Muscle layer of colon (tissue), 2 donors: ENCODE results near the gene GTF3C5.
"Not testable (repeated sequence)": the region's sequence is repeated elsewhere in the genome, so short reads cannot be mapped to it uniquely, and the experiment has no call there.

Experiments used
- H3K27ac ChIP-seq: one replicate; pipeline ENCODE4 v1.7.0; 2013; ENCODE audit warnings: low read depth, mild to moderate bottlenecking, low read length, moderate library complexity
- H3K27me3 ChIP-seq, 2 donors: one replicate each; pipeline ENCODE4 v1.7.0; 2013; ENCODE audit warnings: low read length in 2 of 2, mild to moderate bottlenecking in 2 of 2; ENCODE audit not compliant: insufficient read depth in 2 of 2, control insufficient read depth in 1 of 2
- H3K36me3 ChIP-seq: one replicate; pipeline ENCODE4 v1.7.0; 2013; ENCODE audit warnings: mild to moderate bottlenecking, low read length; ENCODE audit not compliant: insufficient read depth
- H3K4me1 ChIP-seq: one replicate; pipeline ENCODE4 v1.7.0; 2013; ENCODE audit warnings: mild to moderate bottlenecking, low read length; ENCODE audit not compliant: insufficient read depth
- H3K4me3 ChIP-seq, 2 donors: one replicate each; pipeline ENCODE4 v1.7.0; 2013; ENCODE audit warnings: low read length in 2 of 2, low read depth in 1 of 2, mild to moderate bottlenecking in 1 of 2, moderate library complexity in 1 of 2
- H3K9ac ChIP-seq: one replicate; pipeline ENCODE4 v1.7.0; 2013; ENCODE audit warnings: low read length
- H3K9me3 ChIP-seq: one replicate; pipeline ENCODE4 v1.7.0; 2013; ENCODE audit warnings: mild to moderate bottlenecking, low read length
- donor health status: abdominal sarcoma.
- donor health status: Adenocarcinoma of cecum.

The GTF3C5 gene

GRCh38 chr9:133037775-133038515, 7.1 kb downstream of the GTF3C5 start:
- Histone ChIP-seq H3K9me3 (no peaks in the 10 kb centered on the region), H3K27ac (no peak overlapping the region), H3K4me1 (peaks cover 11% of the 10 kb centered on the region), H3K9ac (no peak overlapping the region), H3K4me3 (no peak overlapping the region), H3K27me3 (no peaks in the 10 kb centered on the region), H3K36me3 (peaks cover 18% of the 10 kb centered on the region)

DNA sequence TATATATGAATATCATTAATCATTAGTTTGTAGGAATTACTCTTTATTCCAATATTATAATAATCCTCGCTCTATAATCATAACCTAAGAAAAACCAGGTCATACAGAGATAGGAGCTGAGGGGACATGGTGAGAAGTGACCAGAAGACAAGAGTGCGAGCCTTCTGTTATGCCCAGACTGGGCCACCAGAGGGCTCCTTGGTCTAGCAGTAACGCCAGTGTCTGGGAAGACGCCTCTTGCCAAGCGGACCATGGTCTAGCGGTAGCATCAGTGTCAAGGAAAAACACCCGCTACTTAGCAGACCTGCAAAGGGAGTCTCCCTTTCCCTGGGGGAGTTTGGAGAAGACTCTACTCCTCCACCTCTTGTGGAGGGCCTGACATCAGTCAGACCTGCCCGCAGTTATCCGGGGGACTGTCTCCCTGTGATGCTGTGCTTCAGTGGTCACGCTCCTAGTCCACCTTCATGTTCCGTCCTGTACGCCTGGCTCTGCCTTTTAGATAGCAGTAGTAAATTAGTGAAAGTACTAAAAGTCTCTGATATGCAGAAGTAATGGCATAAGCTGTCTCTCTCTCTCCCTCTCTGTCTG, 10.2 kb downstream of the GTF3C5 start:
- H3K4me3 ChIP-seq, H3K9ac ChIP-seq, H3K4me1 ChIP-seq, H3K27me3 ChIP-seq, H3K9me3 ChIP-seq, H3K27ac ChIP-seq: not testable (repeated sequence)
- H3K36me3 ChIP-seq = peaks cover 40% of the 10 kb centered on the region

- Histone ChIP-seq H3K9ac (no peak overlapping the region), H3K36me3 (peaks cover 46% of the 10 kb centered on the region), H3K9me3 (no peaks in the 10 kb centered on the region), H3K4me1 (no peaks in the 10 kb centered on the region), H3K4me3 (no peak overlapping the region), H3K27me3 (no peaks in the 10 kb centered on the region), H3K27ac (no peak overlapping the region)
These were observed 11.2 kb downstream of the GTF3C5 start for GRCh38 chr9:133041958-133042357.

GRCh38 chr9:133042676-133043075, 11.9 kb downstream of the GTF3C5 start:
- Histone ChIP-seq H3K4me3 (no peak overlapping the region), H3K36me3 (peaks cover 51% of the 10 kb centered on the region), H3K27me3 (no peaks in the 10 kb centered on the region), H3K9ac (no peak overlapping the region), H3K4me1 (no peaks in the 10 kb centered on the region), H3K27ac (no peak overlapping the region), H3K9me3 (no peaks in the 10 kb centered on the region)

GRCh38 chr9:133043449-133044035, 12.7 kb downstream of the GTF3C5 start:
- Histone ChIP-seq H3K36me3 (peaks cover 52% of the 10 kb centered on the region), H3K9me3 (no peaks in the 10 kb centered on the region), H3K27ac (no peak overlapping the region), H3K27me3 (no peaks in the 10 kb centered on the region), H3K4me3 (no peak overlapping the region), H3K9ac (no peak overlapping the region), H3K4me1 (no peaks in the 10 kb centered on the region)

DNA sequence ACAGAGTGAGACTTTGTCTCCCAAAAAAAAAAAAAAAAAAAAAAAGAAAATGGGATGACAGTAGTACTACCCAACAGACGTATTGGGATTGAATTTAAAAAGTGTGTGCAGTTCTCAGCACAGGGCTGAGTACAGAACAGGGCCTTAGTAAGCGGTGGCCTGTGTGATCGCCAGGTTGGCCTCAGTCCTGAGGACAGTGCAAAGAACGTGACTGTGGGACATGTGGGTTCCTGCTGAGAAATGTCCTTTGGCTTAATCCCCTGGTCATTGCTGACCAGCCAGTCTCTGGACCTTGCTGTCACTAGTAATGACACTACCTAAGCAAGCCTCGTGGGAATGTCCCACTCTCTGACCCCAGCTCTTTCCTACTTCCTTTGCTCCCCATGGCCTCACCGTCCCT, 13.3 kb downstream of the GTF3C5 start:
- H3K36me3 ChIP-seq = peaks cover 58% of the 10 kb centered on the region
- H3K4me1 ChIP-seq = no peaks in the 10 kb centered on the region
- no peak overlapping the region for H3K27ac ChIP-seq
- H3K9ac ChIP-seq = no peak overlapping the region
- H3K9me3 ChIP-seq = no peaks in the 10 kb centered on the region
- H3K27me3 ChIP-seq = no peaks in the 10 kb centered on the region
- H3K4me3 ChIP-seq = no peak overlapping the region

DNA sequence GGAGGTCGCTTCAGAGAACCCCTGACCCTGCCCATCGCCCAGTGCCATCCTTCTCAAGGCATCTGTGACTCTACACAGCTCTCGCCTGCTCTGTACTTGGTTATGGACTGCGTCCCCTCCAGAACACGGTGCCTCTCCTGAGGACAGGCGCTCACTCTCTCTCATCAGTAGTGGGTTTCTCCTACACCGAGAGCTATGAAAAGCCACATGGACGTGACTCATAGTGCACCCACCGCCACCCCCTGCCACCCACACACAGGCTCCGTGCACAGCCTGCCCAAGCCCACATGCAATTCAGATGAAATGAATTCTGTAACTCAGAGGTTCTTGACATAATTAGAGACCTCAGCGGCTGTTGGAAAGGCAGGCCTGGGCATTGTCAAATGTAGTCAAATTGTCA, 13.9 kb downstream of the GTF3C5 start:
- no peaks in the 10 kb centered on the region for H3K27me3 ChIP-seq
- no peaks in the 10 kb centered on the region for H3K4me1 ChIP-seq
- H3K27ac ChIP-seq = no peak overlapping the region
- H3K36me3 ChIP-seq = peaks cover 63% of the 10 kb centered on the region
- no peaks in the 10 kb centered on the region for H3K9me3 ChIP-seq
- no peak overlapping the region for H3K9ac ChIP-seq
- no peak overlapping the region for H3K4me3 ChIP-seq

GRCh38 chr9:133045132-133045531, 14.3 kb downstream of the GTF3C5 start:
- no peaks in the 10 kb centered on the region for H3K4me1 ChIP-seq
- H3K9ac ChIP-seq = no peak overlapping the region
- H3K4me3 ChIP-seq = no peak overlapping the region
- H3K9me3 ChIP-seq = no peaks in the 10 kb centered on the region
- no peaks in the 10 kb centered on the region for H3K27me3 ChIP-seq
- H3K36me3 ChIP-seq = peaks cover 67% of the 10 kb centered on the region
- H3K27ac ChIP-seq = no peak overlapping the region

- H3K4me3 ChIP-seq = no peak overlapping the region
- H3K27me3 ChIP-seq = no peaks in the 10 kb centered on the region
- H3K9me3 ChIP-seq = no peaks in the 10 kb centered on the region
- no peak overlapping the region for H3K9ac ChIP-seq
- H3K4me1 ChIP-seq = no peaks in the 10 kb centered on the region
- H3K36me3 ChIP-seq = peaks cover 75% of the 10 kb centered on the region
- H3K27ac ChIP-seq = no peak overlapping the region
These were observed 15.6 kb downstream of the GTF3C5 start for GRCh38 chr9:133046196-133046899.

DNA sequence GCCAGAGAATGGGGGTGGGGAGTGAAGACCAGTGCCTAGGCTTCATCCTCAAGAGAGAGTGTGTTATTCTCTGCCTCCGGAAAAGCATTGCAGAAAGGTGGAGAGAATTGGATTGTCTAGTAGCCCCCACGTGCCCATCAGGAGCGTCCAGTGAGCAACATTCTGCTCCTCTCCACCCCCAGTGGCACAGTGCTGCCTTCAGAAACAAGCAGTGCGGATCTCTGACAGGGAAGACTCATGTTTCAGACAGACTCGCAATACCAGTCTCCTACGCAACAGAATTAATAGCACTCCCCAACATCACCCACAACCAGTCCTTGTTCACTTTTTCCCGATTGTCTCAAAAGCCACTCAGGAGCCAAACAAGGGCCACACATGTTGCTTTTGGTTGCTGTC, 16.1 kb downstream of the GTF3C5 start:
- Histone ChIP-seq H3K4me1 (no peaks in the 10 kb centered on the region), H3K4me3 (no peak overlapping the region), H3K27ac (no peak overlapping the region)

DNA sequence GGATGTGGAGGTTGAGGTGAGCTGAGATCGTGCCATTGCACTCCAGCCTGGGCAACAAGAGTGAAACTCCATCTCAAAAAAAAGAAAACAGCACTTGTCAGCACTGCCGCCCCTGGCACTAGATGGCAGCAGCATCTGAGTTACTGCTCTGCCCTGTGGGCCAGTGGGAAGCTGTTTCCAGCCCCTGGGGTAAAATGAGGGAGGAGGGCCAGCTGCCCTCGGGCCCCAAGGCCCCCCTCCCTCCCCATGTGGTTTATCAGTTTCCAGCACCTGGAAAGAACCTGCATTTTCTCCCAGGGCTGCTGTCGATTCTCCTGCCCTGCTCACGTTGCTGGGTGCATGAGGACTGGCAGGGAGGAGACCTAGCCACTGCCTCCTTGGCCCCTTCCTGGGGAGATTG, 17.8 kb downstream of the GTF3C5 start:
- H3K9ac ChIP-seq = no peak overlapping the region
- no peaks in the 10 kb centered on the region for H3K9me3 ChIP-seq
- no peaks in the 10 kb centered on the region for H3K27me3 ChIP-seq
- H3K4me3 ChIP-seq = no peak overlapping the region
- H3K4me1 ChIP-seq = no peaks in the 10 kb centered on the region
- H3K36me3 ChIP-seq = peaks cover 75% of the 10 kb centered on the region
- H3K27ac ChIP-seq = no peak overlapping the region

More for the DNA sequence above, 16.1 kb downstream of the GTF3C5 start:
- Histone ChIP-seq H3K9ac (no peak overlapping the region), H3K36me3 (peaks cover 79% of the 10 kb centered on the region), H3K9me3 (no peaks in the 10 kb centered on the region), H3K27me3 (no peaks in the 10 kb centered on the region)
